GM06990 (cell line): ENCODE results near the gene RANGAP1.

Source experiments
- DNase-seq: peaks from one replicate; pipeline ENCODE4 v3.0.0-alpha.2; 2011; ENCODE audit not compliant: insufficient read length; ENCODE audit errors: extremely low read depth
- H3K27me3 ChIP-seq: replicated peaks from 2 replicates; pipeline ENCODE4 v1.6.0; 2011; ENCODE audit warnings: low read length; ENCODE audit not compliant: control insufficient read depth, insufficient read depth
- H3K36me3 ChIP-seq: 2 replicates; pipeline ENCODE4 v1.5.1; 2011; ENCODE audit warnings: low read length; ENCODE audit not compliant: control insufficient read depth, insufficient read depth
- H3K4me3 ChIP-seq: replicated peaks from 2 replicates; pipeline ENCODE4 v1.5.1; 2011; ENCODE audit warnings: low read depth, mild to moderate bottlenecking, control low read depth, low read length
- CTCF ChIP-seq: IDR thresholded peaks from 2 replicates; pipeline ENCODE4 v1.5.1; 2011; ENCODE audit warnings: low read length, control low read depth, mild to moderate bottlenecking, inconsistent platforms; ENCODE audit not compliant: insufficient read depth, poor library complexity, severe bottlenecking

The RANGAP1 gene

GRCh38 chr22:41222846-41223507, 63.0 kb downstream of the RANGAP1 start:
- no peak overlapping the region for H3K4me3 ChIP-seq
- TF ChIP-seq CTCF, result no peak
- H3K27me3 ChIP-seq, result no peaks in the 10 kb centered on the region
- H3K36me3 ChIP-seq, result peaks cover 52% of the 10 kb centered on the region
- DNase-seq, result no peak

- H3K4me3 ChIP-seq, result peak overlapping the region; percentile 23; the same call in 1 of the 2 replicates
- TF ChIP-seq CTCF, result no peak
- peaks cover 16% of the 10 kb centered on the region for H3K36me3 ChIP-seq
- H3K27me3 ChIP-seq, result no peaks in the 10 kb centered on the region
- no peak for DNase-seq
Measured at GRCh38 chr22:41217553-41218157, 68.3 kb downstream of the RANGAP1 start.

GRCh38 chr22:41216984-41217383, 69.0 kb downstream of the RANGAP1 start:
- DNase-seq, result no peak
- Histone ChIP-seq H3K36me3 (peaks cover 16% of the 10 kb centered on the region), H3K4me3 (no peak overlapping the region), H3K27me3 (no peaks in the 10 kb centered on the region)
- no peak for TF ChIP-seq CTCF

GRCh38 chr22:41215926-41216325, 70.1 kb downstream of the RANGAP1 start:
- H3K4me3 ChIP-seq, result no peak overlapping the region
- H3K27me3 ChIP-seq, result no peaks in the 10 kb centered on the region
- peaks cover 13% of the 10 kb centered on the region for H3K36me3 ChIP-seq

GRCh38 chr22:41215409-41215808, 70.6 kb downstream of the RANGAP1 start:
- Histone ChIP-seq H3K36me3 (peaks cover 11% of the 10 kb centered on the region), H3K27me3 (no peaks in the 10 kb centered on the region), H3K4me3 (no peak overlapping the region)
- no peak for TF ChIP-seq CTCF
- no peak for DNase-seq

More at GRCh38 chr22:41215926-41216325, 70.1 kb downstream of the RANGAP1 start:
- no peak for TF ChIP-seq CTCF
- DNase-seq, result no peak
